NCI-H524 (cell line): Measurements from ENCODE around the gene CDH15.
A peak's percentile ranks its signal among the peaks of the same experiment; 100 is the strongest.
"Not testable (repeated sequence)": the region's sequence is repeated elsewhere in the genome, so short reads cannot be mapped to it uniquely, and the experiment has no call there.

ENCODE experiments used
- DNase-seq, 2 experiments: peaks; one replicate each; lab custom pipeline; 2025; lab: John Stamatoyannopoulos, UW

CDH15 gene

DNA sequence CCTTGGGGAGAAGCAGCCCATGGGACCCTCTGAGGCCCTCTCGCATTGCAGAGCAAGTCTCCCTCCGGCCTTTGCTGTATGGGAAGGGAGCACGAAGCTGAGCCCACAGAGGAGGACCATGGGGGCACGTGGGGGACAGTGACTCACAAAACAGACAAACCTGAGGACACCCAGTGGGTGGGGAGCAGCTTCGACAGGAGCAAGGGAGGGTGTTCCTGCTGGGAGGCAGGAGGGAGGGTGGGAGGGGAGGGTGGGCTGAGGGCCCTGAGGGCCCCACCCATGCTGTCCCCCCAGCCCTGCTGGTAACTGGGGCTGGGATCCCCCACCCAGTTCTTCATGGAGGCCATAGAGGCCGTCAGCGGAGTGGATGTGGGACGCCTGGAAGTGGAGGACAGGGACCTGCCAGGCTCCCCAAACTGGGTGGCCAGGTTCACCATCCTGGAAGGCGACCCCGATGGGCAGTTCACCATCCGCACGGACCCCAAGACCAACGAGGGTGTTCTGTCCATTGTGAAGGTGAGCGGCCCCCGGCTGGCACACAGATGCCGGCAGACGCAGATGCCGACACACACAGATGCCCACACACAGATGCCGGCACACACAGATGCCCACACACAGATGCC lies 16.3 kb downstream of the CDH15 start:
- no peak for DNase-seq

DNA sequence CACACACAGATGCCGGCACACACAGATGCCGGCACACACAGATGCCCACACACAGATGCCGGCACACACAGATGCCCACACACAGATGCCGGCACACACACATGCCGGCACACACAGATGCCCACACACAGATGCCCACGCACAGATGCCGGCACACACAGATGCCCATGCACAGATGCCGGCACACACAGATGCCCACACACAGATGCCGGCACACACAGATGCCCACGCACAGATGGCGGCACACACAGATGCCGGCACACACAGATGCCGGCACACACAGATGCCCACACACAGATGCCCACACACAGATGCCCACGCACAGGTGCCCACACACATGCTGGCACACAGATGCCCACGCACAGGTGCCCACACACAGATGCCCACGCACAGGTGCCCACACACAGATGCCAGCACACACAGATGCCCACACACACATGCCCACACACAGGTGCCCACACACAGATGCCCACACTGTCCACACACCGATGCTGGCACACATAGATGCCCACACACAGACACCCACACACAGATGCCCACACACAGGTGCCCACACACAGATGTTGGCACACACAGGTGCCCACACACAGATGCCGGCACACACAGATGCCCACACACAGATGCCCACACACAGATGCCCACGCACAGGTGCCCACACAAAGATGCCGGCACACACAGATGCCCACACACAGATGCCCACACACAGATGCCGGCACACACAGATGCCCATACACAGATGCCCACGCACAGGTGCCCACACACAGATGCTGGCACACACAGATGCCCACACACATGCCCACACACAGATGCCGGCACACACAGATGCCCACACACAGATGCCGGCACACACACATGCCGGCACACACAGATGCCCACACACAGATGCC lies 17.2 kb downstream of the CDH15 start:
- not testable (repeated sequence) for DNase-seq

DNA sequence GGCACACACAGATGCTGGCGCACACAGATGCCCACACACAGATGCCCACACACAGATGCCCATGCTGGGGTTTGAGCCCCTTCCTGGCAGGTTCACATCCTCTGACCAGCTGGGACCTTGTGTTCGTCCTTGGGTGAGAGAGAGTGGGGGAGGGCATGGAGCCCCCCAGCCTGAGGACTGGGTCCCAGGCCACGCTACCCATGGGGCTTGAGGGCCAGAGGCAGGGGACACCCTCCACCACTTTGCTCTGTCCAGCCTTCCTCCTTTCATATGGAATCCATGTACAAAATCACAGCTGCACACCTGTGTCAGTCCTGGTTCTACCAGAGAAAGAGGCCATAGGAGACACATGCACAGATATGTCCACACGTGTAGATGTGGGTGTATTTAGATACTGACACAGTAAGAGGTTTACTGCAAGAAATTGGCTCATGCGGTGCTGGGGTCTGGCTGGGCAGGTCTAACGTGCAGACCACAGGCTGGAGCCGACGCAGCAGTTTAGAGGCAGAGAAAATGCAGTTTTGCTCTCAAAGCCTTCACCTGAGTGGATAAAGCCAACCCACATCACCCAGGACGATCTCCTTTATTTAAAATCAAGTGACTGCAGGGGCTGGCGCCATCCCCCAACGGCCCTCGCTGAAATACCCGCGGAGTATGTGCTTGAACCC lies 17.9 kb downstream of the CDH15 start:
- DNase-seq, result no peak

DNA sequence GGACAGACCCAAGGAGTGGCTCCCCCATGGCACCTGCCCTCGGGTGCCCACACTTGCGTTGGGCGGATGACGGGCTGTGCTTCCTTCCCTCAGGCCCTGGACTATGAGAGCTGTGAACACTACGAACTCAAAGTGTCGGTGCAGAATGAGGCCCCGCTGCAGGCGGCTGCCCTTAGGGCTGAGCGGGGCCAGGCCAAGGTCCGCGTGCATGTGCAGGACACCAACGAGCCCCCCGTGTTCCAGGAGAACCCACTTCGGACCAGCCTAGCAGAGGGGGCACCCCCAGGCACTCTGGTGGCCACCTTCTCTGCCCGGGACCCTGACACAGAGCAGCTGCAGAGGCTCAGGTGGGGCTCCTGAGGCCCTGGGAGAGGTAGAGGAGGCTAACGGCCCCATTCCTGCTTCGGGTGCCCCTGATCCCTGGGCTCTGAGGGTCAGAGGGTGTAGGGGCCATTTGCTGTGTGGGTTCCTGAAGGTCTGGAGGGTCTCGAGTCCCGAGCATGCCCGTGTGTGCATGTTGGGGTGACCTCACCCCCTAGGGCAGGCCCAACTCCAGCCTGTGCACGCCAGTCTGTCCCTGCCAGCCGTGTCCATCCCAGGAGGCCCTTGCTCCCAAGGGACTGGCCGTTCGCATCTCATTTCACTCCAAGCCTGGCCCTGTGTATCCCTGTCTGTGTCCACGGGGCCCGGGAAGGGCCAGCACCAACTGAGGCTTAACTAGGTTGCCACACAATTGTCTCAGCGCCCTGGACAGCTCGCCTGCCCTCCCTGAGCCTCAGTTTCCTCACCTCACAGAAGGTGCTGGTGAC lies 18.8 kb downstream of the CDH15 start:
- DNase-seq, result no peak

DNA sequence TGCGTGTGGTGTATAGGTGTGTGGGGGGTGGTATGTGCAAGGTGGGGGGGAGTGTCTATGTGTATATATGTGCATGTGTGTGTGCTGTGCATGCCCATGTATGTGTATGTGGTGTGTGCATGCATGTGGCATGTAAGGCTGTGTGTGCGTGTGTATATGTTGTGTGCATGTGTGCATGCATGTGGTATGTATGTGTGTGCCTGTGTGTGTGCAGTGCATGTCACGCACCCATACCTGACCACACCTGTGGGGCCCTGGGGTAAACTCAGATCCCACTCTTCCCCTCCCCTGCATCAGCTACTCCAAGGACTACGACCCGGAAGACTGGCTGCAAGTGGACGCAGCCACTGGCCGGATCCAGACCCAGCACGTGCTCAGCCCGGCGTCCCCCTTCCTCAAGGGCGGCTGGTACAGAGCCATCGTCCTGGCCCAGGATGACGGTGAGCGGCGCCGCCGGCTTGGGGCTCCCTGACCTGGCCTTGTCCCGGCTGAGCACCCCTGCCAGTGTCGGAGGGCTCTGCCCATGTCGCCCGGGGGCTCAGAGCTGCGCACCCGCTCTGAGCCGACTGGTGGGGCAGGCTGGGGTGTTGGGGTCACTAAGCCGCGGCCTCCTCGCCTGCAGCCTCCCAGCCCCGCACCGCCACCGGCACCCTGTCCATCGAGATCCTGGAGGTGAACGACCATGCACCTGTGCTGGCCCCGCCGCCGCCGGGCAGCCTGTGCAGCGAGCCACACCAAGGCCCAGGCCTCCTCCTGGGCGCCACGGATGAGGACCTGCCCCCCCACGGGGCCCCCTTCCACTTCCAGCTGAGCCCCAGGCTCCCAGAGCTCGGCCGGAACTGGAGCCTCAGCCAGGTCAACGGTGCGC lies 19.7 kb downstream of the CDH15 start:
- DNase-seq, result no peak

DNA sequence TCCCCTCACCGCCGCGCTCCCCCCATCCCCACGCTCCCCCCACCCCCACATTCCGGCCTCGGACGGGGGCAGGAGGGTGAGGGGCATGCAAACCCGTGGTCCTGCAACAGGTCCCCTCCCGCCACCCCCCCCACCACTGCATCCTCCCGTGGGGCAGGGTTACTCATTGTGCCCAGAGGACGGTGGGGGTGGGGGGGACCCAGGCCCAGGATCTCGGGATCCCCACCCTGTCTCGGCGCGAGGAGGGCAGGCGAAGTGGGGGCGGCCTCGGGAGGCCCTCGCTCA lies 20.3 kb downstream of the CDH15 start:
- DNase-seq, result no peak

DNA sequence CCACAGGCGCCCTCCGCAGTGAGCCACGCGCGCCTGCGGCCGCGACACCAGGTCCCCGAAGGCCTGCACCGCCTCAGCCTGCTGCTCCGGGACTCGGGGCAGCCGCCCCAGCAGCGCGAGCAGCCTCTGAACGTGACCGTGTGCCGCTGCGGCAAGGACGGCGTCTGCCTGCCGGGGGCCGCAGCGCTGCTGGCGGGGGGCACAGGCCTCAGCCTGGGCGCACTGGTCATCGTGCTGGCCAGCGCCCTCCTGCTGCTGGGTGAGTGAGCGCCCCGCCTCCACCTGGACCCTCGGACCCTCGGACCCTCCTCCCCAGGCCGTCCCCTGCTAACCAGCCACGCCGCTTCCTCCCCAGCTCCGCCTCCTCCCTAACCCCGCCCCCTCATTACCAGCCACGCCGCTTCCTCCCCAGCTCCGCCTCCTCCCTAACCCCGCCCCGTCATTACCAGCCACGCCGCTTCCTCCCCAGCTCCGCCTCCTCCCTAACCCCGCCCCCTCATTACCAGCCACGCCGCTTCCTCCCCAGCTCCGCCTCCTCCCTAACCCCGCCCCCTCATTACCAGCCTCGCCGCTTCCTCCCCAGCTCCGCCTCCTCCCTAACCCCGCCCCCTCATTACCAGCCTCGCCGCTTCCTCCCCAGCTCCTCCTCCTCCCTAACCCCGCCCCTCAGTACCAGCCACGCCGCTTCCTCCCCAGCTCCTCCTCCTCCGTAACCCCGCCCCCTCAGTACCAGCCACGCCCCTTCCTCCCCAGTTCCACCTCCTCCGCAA lies 20.8 kb downstream of the CDH15 start:
- DNase-seq, result peak in 1 of 2 experiments; percentile 25

DNA sequence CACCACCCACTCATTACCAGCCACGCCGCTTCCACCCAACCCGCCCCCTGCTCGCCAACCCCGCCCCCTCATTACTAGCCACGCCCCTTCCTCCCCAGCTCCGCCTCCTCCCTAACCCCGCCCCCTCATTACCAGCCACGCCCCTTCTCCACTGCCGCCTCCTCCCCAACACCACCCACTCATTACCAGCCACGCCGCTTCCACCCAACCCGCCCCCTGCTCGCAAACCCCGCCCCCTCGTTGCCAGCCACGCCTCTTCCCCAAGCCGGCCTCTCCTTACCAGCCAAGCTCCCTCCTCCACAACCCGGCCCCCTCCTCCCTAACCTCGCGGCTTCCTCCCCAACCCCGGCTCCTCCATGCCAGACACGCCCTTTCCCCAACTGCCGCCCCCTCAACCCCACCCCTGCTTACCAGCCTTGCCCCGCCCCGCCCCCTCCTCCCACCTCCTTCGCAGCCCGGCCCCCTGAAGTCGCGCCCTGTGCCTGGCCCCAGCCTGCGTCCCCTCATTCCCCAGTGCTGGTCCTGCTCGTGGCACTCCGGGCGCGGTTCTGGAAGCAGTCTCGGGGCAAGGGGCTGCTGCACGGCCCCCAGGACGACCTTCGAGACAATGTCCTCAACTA lies 21.5 kb downstream of the CDH15 start:
- no peak for DNase-seq

DNA sequence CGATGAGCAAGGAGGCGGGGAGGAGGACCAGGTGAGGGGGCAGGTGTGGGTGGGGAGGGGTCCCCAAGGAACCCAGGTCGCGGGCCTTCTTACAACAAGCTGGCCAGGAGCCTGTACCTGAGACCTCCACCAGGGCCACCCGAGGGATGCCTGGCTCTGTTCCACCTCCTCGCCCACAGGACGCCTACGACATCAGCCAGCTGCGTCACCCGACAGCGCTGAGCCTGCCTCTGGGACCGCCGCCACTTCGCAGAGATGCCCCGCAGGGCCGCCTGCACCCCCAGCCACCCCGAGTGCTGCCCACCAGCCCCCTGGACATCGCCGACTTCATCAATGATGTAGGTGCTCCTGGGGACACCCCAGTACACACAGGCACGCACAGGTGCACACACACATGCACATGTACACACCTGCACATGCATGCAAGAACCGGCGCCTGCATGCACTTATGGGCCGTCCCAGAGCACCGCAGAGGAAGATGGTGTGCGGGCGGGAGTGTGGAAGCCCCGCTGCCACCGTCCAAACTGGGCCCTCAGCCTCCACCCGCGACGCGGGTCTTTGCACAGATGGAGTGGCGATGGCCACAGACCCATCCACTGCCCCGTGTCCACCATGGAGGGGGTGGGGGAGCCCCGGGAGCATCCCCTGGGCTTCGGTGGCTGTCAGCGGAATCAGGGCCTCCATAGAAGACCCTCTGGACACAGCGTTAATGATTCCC lies 22.2 kb downstream of the CDH15 start:
- no peak for DNase-seq

DNA sequence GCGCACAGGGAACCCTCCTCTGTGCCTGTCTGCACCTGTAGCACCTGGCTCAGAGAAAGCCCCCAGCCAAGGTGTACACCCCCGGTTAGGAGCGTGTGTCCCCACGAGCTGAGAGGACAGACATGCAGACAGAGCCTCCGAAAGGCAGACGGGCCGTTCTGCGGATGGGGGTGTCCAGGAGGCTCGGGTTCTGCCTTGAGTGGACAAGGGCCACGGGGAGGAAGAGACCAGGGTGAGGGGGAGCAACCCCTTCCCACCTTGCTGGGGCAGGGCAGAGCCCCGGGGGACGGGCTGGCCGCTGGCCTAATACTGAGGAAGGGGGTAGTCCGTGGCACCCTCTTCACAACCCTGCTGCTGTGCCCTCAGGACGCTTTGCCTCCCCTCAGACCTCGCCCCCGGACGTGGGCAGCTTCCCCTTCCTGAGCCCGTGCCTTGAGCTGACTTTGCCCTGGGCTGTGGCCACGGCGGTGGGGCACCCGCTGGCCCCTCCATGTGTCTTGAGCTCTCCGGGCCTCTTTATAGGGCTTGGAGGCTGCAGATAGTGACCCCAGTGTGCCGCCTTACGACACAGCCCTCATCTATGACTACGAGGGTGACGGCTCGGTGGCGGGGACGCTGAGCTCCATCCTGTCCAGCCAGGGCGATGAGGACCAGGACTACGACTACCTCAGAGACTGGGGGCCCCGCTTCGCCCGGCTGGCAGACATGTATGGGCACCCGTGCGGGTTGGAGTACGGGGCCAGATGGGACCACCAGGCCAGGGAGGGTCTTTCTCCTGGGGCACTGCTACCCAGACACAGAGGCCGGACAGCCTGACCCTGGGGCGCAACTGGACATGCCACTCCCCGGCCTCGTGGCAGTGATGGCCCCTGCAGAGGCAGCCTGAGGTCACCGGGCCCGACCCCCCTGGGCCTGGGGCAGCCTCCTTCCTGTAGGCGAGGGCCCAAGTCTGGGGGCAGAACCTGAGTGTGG lies 23.1 kb downstream of the CDH15 start:
- no peak for DNase-seq

DNA sequence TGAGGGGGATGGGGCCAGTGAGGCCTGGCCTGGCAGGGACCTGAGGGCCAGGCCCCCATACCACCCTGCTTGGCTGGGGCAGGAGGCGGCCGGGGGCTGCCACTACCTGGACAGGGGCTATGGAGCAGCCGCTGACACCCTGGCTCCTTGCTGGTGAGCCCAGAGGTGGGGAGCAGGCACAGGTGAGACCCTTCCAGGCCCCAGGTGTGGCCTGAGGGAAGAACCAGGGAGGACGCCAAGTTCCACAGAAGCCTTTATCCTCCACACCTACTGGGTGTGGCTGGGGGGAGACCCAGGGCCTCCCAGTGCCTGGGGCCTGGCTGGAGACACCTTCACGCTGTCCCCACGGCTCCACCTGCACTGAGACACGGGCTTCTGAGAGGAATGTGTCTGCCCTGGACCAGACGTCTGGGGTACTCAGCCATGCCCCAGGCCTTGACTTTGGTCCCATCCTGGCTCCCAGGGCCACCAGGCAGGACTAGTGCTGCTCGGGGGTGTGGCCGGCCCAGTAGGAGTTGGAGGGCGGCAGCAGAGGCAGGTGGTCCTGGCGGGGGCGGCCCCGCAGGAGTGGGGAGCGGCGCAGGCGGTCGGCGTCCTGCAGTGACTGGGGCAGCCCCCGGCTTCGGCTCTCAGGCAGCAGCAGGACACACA lies 24.1 kb downstream of the CDH15 start:
- no peak for DNase-seq

DNA sequence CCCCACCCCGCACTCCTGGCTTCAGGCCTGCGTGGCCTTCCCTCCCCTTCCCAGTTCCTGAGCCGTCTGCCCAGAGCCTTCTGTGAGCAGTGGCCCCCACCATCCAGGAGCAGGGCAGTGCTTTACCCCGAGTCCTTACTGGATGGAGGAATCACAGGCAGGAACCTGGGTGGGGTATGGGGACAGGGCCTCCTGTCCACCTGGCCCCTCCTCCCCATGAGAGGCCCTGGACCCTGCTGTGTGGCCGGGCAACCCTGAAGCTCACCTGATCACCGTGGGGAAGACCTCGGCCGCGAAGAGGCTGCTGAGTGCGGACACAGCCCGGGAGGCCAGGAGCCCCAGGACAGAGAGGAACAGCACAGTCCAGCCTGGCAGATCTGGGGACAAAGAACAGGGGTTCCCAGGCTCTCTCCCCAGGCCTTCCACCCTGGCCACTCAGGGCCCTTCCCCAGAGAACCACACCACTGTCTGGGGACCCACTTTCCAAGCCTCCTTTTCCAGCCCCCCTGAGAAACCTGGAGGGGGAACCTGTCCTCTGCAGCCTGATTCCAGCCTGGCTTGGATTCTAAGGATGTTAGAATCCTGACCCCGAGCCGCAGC lies 25.6 kb downstream of the CDH15 start:
- no peak for DNase-seq

DNA sequence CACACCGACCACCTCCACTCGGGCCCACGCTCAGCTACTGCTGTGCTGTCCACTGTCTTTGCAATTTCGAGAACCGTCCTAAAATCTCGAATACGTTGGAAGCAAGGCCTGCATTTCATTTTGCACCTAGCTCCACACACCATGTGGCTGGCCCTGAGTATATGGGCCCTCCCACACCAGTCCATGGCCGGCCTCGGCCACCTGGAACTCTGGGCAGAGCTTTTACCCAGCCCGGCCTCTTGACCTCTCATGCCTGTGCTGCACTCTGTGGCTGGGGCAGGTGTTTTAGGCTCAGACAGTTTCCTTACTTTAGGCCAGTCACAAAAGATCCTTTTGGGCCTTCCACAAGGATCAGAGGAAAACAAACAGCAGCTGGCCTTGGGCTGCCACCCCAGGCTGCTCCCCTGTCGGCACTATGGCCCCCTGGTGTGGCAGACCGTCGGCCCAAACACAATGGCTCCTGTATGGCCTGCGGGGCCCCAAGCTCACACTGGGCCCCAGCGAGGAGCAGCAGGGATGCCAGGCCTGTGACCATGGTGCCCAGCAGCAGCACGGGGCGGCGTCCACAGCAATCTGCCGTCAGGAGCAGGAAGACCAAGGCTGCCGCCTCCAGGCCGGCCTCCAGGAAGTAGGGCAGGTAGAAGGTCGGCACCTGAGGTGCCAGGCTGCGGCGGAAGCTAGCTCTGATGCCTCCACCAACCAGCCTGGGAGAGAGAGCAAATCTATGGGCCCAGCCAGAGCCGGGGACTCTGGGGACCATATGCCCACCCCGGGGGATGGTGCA lies 26.3 kb downstream of the CDH15 start:
- no peak for DNase-seq

DNA sequence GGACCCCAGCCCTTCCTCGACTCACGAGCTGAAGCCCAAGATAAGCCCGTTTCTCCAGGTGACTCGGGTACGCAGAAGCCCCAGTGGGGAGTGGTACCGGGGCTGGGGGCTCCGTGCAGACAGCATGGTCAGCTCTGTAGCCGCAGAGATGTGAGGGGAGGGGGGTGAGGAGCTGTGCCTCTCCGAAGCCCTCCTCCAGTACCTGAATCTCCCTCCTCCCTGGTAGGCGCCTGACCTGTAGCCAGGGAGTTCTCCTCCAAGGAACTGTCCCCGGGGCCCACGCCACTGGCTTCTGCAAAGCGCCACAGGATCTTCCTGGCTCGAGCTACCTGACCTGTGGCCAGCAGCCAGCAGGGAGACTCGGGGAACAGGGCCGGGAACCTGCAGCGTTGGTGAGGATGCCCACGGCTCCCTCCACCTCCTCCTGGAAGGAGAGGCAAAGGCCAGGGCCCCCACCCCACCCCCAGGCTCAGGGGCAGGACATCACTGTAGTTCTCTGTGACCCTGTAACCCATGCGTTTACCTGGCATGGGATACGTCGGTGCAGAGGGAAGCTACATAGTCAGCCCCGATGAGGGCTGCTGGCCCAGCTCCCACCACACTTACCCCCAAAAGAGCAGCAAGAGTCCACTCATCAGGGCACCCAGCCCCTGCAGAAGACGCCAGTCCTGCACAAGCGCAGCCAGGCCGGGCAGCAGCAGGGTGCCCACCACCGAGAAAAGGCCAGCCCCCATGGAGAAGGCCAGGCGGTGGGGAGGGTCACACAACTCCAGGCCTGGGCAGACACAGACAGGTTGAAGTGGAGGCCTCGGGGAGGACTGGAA lies 27.1 kb downstream of the CDH15 start:
- no peak for DNase-seq

DNA sequence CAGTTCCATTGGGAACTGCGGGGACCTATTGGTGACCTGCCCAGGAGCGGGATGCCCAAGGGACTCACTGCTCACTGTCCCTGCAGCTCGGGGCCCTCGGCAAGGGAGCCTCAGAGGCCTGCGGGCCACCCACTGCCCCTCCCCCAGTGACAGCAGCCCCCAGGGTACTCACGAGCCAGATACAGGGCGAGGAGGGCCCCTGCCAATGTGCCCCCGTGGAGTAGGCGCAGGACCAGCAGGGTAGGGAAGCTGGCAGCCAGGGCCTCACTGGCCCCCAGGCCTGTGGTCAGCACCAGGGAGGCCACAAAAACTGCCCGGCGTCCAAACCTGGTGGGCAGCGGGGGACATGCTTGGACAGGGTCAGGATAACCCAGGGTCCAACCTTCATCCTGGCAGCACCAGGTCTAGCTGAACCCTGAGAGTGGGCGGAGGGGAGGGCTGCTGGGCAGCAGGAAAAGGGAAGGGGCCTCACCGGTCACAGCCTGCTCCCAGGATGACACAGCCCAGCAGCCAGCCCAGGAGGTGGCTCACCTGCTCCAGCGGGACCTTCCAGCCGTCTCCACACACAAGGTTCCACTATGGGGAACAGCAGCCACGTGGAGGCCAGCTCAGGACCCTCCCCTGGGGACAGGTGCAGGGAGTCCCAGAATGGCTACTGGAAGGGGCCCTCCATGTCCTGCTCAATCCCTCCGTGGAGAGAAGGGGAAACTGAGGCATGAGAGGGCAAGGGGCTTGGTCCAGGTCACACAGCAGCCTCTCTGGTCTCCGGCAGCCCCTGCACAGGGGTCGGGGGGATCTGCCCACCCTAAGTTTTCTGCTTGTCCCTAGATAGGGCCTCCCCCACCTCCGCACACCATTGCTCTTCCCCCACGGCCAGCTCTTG lies 27.9 kb downstream of the CDH15 start:
- DNase-seq, result no peak
